8988T (cell line): ENCODE results near the gene SMS.
"Not testable (repeated sequence)": the region's sequence is repeated elsewhere in the genome, so short reads cannot be mapped to it uniquely, and the experiment has no call there.

Experiments used
- DNase-seq: peaks from one replicate; pipeline ENCODE4 v3.0.0; 2011

Gene SMS

DNA sequence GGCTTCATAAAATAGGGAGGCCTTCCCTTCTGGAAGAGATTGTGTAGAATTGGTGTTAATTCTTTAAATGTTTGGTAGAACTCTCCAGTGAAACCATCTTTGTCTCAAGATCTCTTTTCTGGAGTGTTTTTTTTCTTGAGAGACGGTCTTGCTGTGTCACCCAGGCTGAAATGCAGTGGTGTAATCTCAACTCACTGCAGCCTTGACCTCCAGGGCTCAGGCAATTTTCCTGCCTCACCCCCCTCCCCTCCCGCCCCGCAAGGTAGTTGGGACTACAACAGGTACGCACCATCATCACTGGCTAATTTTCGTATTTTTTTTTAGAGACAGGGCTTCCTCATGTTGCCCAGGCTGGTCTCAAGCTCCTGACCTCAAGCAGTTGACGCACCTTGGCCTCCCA, 12.1 kb downstream of the SMS start:
- no peak for DNase-seq

DNA sequence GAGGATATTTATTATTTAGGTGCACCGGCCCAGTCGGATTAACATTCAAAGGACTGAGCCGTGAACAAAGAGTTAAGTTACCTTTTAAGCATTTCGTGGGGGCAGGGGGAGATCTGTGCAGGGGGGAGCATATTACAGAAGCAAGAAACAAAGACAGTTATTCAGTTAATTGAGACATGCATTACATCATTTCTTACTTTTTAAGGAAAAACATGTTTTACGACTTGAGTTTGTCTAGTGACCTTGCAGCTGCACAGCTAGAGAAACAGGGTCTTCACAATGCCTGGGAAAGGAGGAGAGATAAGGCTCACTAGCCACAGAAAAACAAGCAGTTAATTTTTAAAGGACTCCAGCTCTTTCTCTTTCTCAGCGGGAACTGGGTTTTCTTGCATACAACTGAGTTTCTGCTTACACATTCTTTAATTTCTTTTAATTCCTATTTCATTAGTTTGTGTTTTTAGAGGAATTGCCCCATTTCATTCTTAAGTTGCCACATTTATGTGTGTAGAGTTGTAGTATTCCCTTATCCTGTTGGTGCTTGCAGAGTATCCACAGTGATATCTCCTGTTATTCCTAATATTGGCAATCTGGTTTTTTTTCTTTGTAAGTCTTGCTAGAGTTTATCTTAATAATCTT, 12.8 kb downstream of the SMS start:
- not testable (repeated sequence) for DNase-seq

DNA sequence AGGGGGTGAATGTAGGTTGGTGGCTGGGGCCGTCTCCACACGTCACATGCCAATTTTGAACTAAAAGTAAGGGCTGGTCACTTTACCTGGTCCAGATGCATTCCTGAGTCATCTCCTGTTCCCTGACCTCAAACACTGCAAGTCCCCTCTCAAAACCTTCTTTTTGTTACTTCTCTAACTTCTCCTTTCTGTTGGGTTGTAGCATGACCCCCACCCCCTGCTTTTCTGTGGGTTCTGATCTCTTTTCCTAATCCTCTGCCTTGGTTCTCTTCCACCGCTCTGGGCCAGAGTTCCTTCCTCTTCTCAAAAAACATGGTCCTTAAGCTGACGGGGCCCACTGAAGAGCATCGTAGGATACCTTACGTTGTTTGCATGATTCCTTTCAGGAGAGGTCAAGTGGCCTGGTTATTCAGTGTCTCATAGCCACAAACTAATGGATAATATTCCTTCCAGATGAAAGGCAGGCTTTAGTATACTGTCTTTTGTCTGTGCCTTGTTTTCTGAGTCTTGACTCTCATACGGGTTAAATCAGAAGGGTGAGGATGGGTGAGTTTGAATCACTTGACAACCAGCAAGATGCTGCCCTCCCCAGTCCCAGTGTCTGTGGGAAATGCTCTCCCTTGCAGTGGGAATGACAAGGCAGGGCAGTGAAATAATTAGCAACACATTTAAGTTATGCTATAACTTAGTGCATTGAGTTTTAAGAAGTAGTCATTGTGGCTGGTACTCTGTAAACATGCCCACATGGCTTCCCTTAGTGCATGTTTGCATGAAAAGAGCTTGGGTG, 15.1 kb downstream of the SMS start:
- DNase-seq, result no peak

DNA sequence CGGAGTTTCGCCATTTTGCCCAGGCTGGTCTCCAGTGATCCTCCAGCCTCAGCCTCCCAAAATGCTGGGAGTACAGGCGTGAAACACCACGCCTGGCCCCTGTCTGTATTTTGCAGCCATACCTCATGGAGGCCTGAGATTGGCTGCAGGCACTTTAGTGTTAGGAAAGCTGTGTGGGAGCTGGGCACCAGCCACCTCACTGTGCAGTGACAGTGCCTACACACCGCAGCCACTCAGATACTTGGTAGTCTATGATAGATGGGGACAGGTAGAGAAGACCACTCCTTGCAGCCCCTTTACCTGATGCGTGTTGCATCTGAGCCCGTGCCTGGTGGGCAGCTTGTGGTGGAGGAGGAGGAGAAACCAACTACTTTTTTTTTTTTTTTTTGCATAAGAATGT, 16.3 kb downstream of the SMS start:
- no peak for DNase-seq

DNA sequence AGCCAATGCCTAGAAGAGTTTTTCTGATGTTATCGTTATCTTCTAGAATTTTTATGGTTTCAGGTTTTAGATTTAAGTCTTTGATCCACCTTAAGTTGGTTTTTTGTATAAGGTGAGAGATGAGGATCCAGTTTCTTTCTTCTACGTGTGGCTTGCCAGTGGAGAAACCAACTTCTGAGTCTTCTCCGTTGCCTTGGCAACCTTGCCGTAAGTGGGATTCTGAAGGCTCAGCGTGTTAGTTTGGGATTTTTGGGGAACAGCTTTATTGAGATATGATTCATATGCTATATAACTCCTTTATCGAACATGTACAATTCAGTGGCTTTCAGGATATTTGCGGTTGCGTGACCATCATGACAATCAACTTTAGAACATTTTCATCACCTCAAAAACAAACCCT, 17.7 kb downstream of the SMS start:
- DNase-seq, result no peak

DNA sequence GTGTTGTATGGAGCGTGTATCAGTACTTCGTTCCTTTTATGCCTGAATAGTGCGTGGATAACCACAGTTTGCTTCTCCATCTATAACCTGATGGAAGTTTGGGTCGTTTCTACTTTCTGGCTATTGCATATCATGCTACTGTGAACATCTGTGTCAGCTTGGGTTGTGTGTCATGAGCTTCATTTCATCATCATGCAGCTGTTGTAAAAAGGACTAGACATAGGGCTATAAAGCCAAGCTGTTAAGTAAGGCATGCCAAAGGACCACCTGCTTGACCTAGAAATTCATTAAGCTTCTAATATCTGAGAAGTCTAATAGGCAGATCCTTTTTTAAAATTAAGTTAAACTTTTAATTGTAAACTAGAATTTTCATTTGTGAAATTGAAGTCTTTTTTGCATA, 18.4 kb downstream of the SMS start:
- DNase-seq, result no peak

DNA sequence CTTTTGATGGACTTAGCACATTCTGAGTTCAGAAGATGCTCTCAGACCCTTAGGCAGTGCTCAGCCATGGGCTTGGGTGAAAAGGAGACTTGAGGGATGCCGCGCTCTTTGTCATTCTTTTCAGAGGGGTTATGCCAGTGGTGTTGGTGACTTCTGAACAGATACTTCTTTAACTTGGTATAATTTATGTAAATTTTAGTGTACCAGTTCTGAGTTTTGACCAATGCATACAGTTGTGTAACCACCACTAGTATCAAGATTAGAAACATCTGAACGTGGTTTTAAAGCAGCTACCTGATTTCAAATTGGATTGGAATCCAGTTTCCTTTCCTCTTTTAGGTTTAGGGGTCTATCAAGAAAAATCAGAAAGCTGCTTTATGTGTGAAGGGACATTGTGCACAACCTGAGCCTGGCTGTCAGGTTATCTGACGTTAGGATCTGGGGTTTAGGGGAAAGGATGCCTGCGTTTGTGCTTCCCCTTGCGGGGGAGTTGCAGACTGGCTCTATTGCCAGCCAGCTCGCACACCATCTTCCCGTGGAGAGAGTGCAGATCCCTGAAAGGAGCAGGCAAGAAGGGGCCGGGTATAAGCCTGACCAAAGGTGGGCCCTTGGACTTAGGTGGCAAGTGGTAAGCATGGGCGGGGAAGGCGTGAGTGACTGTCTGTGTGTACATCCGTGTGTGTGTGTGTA, 19.0 kb downstream of the SMS start:
- DNase-seq, result no peak

DNA sequence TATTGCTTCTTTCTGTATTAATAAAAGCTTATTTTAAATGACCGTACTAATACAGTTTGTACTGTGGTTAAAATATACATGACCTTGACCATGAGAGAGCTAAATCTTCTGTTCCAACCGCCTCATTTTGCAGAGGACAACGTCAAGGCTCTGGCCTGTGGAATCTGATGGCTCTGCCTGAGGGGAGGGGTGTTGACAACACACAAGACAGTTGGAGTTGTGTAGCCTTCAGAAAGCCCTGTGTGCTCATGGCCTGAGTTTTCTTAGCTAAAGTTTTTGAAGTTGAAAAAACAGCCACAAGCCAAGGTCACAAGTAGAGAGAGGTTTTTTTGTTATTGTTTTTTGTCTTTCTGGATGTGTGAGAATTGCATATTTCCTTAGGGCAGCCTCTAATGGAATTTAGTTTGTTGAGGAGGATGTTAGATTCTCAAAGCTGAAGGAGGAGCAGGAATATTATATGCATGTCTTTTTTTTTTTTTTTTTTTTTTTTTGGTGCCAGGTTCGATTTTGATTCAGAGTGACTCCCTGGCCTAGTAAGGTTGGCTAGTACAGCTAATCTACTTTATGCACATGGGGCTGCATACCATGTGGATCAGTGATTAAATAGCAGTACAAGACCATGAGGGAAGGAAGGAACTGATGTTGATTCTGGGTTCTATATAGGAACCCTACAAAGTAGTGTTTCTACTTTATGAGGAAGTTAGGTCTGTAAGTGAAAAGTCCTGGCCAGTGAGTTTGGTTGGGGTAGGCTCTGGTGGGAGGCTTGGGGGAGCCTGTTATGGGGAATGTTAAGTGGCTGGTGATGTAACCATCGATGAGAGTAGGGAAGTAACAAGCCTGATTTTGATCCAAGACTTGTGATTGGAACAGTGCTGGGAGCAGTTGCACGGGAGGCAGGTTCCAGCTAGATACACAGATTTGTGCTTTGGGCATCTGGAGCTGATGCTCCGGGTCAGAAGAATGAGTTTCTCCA, 20.3 kb downstream of the SMS start:
- no peak for DNase-seq

DNA sequence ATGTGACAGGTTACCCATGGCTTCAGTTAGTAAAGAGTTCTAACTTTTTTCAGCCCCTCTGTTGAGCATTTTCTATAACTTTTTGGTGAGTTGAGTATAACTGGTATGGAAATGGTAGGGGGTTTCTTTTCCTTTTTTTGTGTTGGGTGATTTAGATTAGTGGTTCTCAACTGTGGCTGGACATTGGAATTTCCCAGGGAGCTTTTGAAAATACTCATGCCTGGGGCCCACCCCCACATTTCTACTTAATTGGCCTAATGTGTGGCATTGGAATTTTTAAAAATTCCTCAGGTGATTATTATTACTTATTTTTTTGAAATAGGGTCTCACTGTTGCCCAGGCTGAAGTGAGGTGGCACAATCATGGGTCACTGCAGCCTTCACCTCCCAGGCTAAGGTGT, 21.9 kb downstream of the SMS start:
- DNase-seq, result no peak

DNA sequence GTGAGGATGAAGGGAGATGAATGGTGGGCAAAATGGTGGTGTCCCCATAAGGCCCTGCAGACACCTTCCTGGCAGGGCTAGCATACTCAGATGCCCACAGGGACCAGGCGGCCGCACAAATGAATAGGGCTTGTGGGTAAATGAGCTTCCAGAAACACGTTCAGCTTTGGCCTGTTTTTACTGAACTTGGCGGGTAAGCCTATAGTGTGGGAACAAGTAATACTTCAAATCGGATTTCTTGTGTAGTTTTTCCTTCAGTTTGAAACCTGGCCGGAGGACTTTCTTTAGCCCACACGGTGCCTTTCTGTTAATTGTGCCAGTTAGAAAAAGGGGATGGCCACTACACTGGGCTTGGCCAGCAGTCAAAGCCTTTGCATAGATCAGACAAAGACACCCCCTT, 22.8 kb downstream of the SMS start:
- no peak for DNase-seq

DNA sequence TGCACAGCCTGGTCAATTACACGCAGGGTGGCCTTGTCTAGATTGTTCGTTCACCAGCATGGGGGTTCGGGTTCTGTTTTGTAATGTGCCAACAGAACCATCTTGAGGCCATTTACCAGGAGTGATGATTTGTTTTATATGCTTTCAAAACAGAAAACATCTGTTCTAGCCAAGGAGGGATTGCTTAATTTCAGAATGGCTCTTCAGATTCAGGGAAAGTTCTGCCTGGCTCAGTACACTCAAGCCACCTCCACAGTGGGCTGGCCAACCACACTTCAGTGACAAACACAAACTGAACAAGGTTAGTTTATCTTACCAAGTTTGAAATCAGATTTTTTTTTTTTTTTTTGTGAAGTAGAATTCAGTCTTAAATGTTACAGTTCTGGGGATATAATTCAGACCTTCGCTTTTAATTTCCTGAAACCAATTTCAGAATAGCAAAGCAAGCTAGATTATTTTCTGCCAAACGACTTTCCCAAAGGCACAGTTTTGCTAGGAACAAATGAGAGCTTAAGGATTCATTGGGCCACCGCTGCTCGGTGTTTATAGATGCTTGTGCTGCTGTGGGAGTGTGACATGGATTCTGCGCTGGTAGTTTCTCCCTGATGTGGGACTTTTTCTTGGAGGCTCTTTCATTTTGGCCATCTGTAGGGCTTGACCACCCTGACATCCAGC, 23.4 kb downstream of the SMS start:
- DNase-seq, result no peak

DNA sequence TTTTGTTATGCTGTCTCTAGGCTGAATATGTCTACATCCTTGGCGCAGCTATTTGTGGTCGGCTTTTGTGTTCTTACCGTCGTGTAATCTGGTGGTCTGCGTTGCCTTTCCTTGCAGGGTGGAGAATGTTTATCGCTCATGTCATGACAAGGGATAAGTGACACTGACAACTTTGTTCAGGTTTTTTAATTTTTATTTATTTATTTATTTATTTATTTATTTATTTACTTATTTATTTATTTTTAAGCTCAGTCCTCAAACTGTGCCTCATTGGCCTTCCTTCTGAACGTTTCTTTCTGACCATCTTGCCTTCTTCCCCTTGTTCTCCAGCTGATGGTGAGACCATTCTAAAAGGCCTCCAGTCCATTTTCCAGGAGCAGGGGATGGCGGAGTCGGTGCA, 26.4 kb downstream of the SMS start:
- DNase-seq, result no peak

DNA sequence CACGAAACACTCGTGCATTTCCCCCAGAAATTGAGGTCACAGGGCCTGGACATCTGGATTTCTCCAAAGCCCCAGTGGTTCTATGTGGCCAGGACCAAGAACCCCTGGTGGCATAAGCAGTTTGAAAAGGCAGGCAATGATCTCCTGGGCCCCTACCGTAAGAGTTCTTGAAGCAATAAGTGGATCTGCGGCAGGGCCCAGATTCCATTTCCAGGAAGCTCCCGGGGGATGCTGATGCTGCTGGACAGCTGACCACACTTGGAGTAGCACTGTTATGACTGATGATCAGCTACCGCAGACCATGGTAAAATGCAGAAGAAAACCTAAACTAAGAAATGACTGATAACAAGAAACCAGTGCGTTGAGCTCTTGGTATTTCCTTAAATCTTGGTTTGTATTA, 27.8 kb downstream of the SMS start:
- no peak for DNase-seq

DNA sequence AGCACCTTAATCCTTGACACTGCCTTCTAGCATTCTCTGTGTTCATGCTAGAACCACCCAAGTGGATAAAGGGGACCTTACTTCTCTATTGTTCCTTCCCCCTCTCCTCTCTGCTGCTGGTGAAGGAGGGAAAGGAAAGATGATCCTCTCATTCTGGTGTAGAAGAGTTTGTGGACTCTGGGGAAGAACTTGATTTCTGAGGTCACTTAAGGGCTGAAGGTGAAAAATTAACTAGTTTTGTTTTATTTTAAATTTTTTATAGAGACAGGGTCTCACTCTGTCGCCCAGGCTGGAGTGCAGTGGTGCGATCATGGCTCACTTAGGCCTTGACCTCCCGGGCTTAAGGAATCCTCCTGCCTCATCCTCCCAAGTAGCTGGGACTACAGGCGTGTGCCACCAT, 29.8 kb downstream of the SMS start:
- DNase-seq, result no peak

DNA sequence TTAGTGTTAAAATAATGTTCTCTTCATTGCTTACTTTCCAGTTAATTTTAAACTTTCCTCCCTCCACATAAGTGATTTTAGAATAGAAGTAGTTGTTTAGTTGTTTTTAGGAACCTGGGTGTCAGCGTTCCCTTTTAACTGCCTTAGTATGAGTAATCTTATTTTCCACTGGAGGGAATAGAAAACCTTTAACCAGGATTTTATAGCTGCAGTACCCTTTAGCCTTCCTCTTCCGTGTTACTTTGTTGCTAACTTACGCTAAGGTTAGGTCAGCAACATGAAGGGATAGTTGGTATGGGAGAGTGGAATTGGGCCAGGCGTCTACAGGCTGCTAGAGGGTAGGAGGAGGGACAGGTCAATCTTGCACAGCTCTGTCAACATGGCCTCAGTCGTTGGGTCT, 31.5 kb downstream of the SMS start:
- no peak for DNase-seq

DNA sequence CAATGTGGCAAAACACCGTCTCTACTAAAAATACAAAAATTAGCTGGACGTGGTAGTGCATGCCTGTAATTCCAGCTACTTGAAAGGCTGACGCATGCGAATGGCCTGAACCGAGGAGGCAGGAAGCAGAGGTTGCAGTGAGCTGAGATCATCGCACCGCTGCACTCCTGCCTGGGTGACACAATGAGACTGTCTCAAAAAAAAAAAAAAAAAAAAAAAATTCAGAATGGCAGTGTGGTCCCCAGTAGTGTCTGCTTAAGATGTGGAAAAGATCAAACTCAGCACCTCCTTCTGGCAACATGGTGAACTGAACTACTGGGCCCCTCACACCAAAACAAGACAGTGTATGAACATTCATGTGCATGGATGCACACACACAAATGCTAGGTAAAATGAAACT, 32.2 kb downstream of the SMS start:
- DNase-seq, result no peak

DNA sequence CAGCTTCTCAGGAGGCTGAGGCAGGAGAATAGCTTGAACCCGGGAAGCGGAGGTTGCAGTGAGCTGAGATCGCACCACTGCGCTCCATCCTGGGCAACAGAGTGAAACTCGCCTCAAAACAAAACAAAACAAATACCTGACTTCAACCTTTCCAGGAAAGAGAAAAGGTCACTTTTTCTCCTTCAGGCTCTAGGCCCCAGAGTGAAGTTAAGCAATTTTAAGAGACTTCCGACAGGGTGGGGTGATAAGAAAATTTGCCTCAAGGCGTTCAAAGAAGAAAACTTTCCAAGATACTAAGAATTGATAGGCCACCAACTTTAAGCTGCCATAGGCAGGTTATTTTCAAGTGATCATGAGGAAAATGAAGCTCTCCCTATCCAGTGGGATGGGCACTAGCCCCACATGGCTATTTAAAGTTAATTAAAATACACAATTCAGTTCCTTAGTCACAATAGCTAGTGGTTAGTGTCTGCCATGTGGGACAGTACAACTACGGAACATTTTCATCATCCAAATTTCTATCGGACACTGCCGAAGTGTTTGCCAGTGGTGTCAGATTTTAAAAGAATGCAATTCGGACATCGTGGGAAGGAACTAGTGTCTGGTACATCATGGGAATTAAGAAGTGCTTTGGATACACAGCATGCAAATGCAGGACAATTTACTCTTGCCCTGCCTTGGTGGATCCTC, 33.0 kb downstream of the SMS start:
- no peak for DNase-seq

DNA sequence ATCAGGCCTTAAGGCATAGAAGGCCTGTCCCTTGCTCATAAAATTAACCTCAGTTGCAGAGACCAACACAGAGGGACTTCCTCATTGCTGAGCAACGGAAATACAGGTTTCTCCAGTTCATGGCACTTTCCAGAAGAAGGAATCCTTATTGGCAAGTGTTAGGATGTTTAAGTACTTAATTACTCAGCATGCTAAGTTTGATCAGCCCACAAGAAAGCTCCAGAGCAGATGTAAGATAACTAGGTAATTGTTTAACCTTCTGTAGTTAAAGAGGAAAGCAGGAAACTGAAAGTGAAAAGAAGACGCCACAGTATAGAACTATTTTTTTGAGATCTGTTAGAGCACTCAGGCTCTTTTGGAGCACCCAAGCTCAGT, 33.5 kb downstream of the SMS start:
- no peak for DNase-seq

DNA sequence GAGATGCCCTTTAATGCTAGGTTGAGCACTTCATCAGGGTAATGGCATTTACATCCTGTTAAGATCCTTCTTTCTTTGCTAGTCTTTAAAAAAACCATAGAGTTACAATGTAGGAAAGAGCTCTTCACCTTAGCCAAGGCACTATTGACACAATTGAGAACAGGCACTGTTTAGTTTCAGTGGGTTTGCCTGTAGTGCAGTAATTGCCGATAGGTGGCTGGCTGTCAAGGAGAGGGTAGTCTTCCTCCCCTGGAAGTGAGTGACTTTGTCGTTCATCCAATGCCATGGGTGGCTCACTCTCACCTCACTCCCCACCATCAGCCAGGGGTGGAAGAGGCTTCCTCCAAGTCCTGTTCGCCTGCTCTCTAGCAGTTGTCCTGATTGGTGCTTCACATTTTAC, 34.7 kb downstream of the SMS start:
- no peak for DNase-seq

DNA sequence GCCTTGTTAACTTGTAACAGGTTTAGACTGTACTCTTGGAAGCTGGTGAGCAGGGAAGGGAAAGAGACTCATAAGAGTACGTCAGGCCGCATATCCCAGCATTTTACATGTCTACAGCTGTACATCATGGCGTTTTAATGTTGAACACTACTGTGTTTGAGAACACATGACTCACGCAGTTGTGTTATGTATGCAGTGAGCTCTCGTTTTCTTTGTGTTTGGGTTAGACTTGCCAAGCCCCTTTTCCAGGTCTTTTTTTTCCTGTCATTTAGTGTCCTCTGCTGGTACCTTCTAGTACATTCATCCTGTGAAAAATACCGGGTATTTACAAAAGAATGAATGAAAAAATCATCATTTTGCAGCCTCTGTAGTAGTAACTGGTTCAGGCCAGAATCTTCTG, 35.3 kb downstream of the SMS start:
- DNase-seq, result no peak

DNA sequence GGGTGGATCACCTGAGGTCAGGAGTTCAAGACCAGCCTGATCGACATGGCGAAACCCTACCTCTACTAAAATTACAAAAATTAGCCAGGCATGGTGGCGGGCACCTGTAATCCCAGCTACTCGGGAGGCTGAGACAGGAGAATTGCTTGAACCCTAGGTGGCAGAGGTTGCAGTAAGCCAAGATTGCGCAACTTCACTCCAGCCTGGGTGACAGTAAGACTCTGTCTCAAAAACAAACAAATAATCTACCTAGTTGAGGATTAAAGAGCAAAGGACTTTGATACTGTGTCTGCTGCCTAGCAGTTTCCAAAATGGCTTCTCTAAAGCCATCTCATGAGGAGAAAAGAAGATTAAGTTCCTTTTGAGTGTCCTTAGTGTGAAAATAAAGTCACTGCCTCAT, 37.8 kb downstream of the SMS start:
- DNase-seq, result no peak

DNA sequence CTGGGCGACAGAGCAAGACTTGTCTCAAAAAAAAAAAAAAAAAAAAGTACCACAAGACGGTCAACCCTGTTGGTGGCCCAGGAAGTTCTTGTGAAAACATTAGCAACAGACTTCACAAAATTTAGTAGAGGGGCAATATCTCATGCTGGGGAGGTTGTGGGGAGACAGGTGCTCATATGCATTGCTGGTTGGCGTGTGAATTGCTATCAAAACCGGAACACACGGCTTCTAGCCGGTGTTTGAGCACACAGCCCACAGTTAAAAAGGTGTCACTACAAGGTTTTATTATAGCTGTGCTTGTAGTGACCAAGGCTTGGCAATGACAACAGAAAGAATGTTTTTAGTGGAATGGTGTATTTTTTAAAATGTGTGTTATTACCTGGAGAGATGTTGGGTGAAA, 41.8 kb downstream of the SMS start:
- no peak for DNase-seq
